CD4-positive, alpha-beta T cell treated with Interleukin-6 for 4 hours (primary cell): ENCODE measurements around the gene ZBTB1.

ENCODE experiments used
- DNase-seq: peaks from one replicate; pipeline ENCODE4 v3.0.0-alpha.2; 2020; ENCODE audit warnings: mixed read lengths

ZBTB1 gene

DNA sequence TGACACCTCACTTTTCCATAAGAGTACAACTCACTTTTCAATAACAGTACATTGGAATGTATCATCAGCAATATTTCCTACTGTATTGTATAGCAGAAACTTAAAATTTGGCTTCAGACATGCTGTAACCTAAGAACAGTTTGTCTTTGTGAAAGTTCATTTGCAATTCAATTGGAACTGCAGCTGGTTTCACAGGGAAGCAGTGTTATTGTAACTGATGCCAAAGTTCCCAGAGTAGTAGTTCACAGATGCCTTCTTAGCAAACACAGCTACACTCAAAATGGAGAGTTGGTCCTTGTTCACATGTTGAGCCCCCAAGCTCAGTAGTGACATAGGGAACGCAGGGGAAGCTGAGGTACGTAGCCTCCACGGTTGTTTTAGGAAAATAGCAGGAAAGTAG lies 68.5 kb downstream of the ZBTB1 start:
- DNase-seq, result no peak
